Suprapubic skin (tissue), 3 donors: ENCODE measurements around the gene DCP1B.

Source experiments
- POLR2A ChIP-seq, 2 donors: fragments of 450-650 bp; IDR thresholded peaks; one replicate each; pipeline ENCODE4 v1.6.1; 2017; ENCODE audit warnings: antibody characterized with exemption in 2 of 2, mild to moderate bottlenecking in 2 of 2, moderate library complexity in 2 of 2
- TF ChIP-seq, protein P1 (sequence below), 2 donors: fragments of 200-600 bp in 1 of 2; fragments of 450-650 bp in 1 of 2; sonication (generic) in 1 of 2; IDR thresholded peaks; one replicate each; pipeline ENCODE4 v1.5.1; 2016 to 2019; ENCODE audit warnings: antibody characterized with exemption in 2 of 2, mild to moderate bottlenecking in 1 of 2, moderate library complexity in 1 of 2

DNA sequence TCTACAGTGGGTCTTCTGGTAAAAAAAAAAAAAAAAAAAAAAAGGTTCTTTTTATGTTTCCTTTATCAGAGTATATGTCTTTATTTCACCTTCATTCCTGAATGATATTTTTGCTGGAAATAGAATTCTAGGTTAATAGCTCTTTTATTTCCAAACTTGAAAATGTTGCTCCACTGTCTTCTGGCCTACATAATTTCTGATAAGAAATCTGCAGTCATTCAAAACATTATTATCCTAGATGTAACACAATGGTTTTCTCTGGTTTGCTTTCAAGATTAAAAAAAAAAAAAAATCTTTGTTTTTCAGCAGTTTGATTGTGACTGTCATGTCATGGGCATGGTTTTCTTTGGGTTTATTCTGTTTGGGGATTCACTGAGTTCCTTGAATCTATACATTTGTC, 19.5 kb downstream of the DCP1B start:
- TF ChIP-seq, protein P1, sequence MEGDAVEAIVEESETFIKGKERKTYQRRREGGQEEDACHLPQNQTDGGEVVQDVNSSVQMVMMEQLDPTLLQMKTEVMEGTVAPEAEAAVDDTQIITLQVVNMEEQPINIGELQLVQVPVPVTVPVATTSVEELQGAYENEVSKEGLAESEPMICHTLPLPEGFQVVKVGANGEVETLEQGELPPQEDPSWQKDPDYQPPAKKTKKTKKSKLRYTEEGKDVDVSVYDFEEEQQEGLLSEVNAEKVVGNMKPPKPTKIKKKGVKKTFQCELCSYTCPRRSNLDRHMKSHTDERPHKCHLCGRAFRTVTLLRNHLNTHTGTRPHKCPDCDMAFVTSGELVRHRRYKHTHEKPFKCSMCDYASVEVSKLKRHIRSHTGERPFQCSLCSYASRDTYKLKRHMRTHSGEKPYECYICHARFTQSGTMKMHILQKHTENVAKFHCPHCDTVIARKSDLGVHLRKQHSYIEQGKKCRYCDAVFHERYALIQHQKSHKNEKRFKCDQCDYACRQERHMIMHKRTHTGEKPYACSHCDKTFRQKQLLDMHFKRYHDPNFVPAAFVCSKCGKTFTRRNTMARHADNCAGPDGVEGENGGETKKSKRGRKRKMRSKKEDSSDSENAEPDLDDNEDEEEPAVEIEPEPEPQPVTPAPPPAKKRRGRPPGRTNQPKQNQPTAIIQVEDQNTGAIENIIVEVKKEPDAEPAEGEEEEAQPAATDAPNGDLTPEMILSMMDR (IDR thresholded peaks at IDR 0.05) = no peak
- no peak for TF ChIP-seq POLR2A (IDR thresholded peaks at IDR 0.05)
